ENCODE data around the gene BCAS3. TPM values are rescaled to one million over a fixed set of nuclear protein-coding genes. Genes with fewer than 3 reads are reported as not detected.

BCAS3 gene
- polyA plus RNA-seq, 1 experiment: 17.5 TPM

- Histone ChIP-seq H3K4me3 (ENCODE audit: low read depth, low read length) (no peak overlapping the region), H3K9me3 (ENCODE audit: control insufficient read depth, insufficient read depth, low read length) (no peaks in the 10 kb centered on the region), H3K27me3 (ENCODE audit: control insufficient read depth, insufficient read depth, low read length) (no peaks in the 10 kb centered on the region), H3K27ac (ENCODE audit: low read depth, low read length) (no peak overlapping the region)
- DNase-seq (ENCODE audit: low read depth, low spot score): no peak
- POLR2A ChIA-PET: interaction anchor here (0.5 kb wide), 1 partner anchor 158 kb away, joined by 3 read pairs; no protein-coding TSS in a partner anchor
- TF ChIP-seq CTCF (IDR thresholded peaks at IDR 0.05; ENCODE audit: low read depth, low read length): no peak
- CTCF ChIA-PET: interaction anchor here (1.0 to 1.1 kb wide), 2 partner anchors 18 to 111 kb away, joined by 3 to 4 read pairs; no protein-coding TSS in a partner anchor
Measured at GRCh38 chr17:61372436-61372835, 694.8 kb downstream of the BCAS3 start.

- Histone ChIP-seq H3K27me3 (ENCODE audit: control insufficient read depth, insufficient read depth, low read length) (no peaks in the 10 kb centered on the region), H3K27ac (ENCODE audit: low read depth, low read length) (no peak overlapping the region), H3K9me3 (ENCODE audit: control insufficient read depth, insufficient read depth, low read length) (no peaks in the 10 kb centered on the region; the same call in 1 of the 2 replicates), H3K4me3 (ENCODE audit: low read depth, low read length) (no peak overlapping the region)
- CTCF ChIA-PET: interaction anchor here (0.5 to 0.6 kb wide), 2 partner anchors 18 to 236 kb away, joined by 3 read pairs; no protein-coding TSS in a partner anchor
- no peak for TF ChIP-seq CTCF (IDR thresholded peaks at IDR 0.05; ENCODE audit: low read depth, low read length)
- POLR2A ChIA-PET: no interaction called here
- DNase-seq (ENCODE audit: low read depth, low spot score): no peak
Measured at GRCh38 chr17:61376931-61377838, 699.5 kb downstream of the BCAS3 start.

GRCh38 chr17:61378658-61379456 is 701.2 kb downstream of the BCAS3 start:
- DNase-seq (ENCODE audit: low read depth, low spot score): no peak
- no peak overlapping the region for H3K4me3 ChIP-seq (ENCODE audit: low read depth, low read length)
- no peak overlapping the region for H3K27ac ChIP-seq (ENCODE audit: low read depth, low read length)
- POLR2A ChIA-PET: no interaction called here
- CTCF ChIA-PET: interaction anchor here (3.1 kb wide), 1 partner anchor 11 kb away, joined by 16 read pairs; no protein-coding TSS in a partner anchor
- no peaks in the 10 kb centered on the region; the same call in 1 of the 2 replicates for H3K9me3 ChIP-seq (ENCODE audit: control insufficient read depth, insufficient read depth, low read length)
- H3K27me3 ChIP-seq (ENCODE audit: control insufficient read depth, insufficient read depth, low read length): no peaks in the 10 kb centered on the region
- TF ChIP-seq CTCF (IDR thresholded peaks at IDR 0.05; ENCODE audit: low read depth, low read length): no peak

GRCh38 chr17:61379457-61380216 is 702.0 kb downstream of the BCAS3 start:
- no peak for TF ChIP-seq CTCF (IDR thresholded peaks at IDR 0.05; ENCODE audit: low read depth, low read length)
- ChIA-PET POLR2A (interaction anchor here (0.5 to 0.7 kb wide), 2 partner anchors 15 to 19 kb away, joined by 3 to 4 read pairs; no protein-coding TSS in a partner anchor), CTCF (interaction anchor here (3.1 kb wide), 1 partner anchor 10 kb away, joined by 16 read pairs; no protein-coding TSS in a partner anchor)
- H3K4me3 ChIP-seq (ENCODE audit: low read depth, low read length): no peak overlapping the region
- H3K27ac ChIP-seq (ENCODE audit: low read depth, low read length): no peak overlapping the region
- no peaks in the 10 kb centered on the region; the same call in 1 of the 2 replicates for H3K9me3 ChIP-seq (ENCODE audit: control insufficient read depth, insufficient read depth, low read length)
- H3K27me3 ChIP-seq (ENCODE audit: control insufficient read depth, insufficient read depth, low read length): no peaks in the 10 kb centered on the region
- DNase-seq (ENCODE audit: low read depth, low spot score): no peak
